ENCODE results near the gene MSL1.

MSL1 gene

DNA sequence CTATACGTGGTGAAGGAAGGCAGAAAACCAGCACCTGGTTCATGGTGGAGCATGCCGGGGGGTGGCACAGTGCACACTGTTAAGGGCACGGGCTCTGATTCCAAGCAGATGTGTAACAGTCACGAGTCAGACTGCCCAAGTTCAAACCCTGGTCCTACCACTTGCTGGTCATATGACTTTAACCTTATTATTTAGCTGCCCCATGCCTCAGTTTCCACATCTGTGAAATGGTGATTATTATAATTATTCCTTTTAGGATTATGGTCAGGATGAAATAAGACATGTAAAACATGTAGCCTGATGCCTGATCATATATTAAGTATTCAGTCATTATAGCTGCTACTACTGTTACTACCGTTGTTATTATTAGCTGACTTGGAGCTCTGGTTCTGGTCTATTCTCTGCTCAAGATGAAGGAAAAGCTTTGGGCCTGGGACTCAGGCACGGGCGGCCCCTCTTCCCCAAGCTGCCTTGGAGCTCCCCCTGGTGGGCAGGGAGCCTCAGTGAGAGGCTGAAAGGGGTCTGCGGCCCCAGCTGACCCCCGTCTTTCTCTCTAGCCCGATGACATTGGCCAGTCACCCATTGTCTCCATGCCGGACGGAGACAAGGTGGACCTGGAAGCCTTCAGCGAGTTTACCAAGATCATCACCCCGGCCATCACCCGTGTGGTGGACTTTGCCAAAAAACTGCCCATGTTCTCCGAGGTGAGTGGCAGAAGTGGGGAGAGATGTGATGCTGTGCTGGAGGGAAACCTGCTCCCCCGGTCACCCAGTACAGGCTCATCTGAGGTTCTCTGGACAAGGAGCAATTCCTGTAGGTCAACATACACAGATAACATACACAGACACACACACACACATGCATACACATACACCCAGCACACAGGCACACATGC, 35.4 kb upstream of the MSL1 start:
- DNase-seq (ENCODE audit: low read depth) = peak; percentile 61
- TF ChIP-seq, protein P1, sequence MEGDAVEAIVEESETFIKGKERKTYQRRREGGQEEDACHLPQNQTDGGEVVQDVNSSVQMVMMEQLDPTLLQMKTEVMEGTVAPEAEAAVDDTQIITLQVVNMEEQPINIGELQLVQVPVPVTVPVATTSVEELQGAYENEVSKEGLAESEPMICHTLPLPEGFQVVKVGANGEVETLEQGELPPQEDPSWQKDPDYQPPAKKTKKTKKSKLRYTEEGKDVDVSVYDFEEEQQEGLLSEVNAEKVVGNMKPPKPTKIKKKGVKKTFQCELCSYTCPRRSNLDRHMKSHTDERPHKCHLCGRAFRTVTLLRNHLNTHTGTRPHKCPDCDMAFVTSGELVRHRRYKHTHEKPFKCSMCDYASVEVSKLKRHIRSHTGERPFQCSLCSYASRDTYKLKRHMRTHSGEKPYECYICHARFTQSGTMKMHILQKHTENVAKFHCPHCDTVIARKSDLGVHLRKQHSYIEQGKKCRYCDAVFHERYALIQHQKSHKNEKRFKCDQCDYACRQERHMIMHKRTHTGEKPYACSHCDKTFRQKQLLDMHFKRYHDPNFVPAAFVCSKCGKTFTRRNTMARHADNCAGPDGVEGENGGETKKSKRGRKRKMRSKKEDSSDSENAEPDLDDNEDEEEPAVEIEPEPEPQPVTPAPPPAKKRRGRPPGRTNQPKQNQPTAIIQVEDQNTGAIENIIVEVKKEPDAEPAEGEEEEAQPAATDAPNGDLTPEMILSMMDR (conservative IDR thresholded peaks at IDR 0.05; ENCODE audit: low read depth, low read length) = peak; percentile 94
- H3K4me3 ChIP-seq (ENCODE audit: low read depth, low read length) = no peak overlapping the region

DNA sequence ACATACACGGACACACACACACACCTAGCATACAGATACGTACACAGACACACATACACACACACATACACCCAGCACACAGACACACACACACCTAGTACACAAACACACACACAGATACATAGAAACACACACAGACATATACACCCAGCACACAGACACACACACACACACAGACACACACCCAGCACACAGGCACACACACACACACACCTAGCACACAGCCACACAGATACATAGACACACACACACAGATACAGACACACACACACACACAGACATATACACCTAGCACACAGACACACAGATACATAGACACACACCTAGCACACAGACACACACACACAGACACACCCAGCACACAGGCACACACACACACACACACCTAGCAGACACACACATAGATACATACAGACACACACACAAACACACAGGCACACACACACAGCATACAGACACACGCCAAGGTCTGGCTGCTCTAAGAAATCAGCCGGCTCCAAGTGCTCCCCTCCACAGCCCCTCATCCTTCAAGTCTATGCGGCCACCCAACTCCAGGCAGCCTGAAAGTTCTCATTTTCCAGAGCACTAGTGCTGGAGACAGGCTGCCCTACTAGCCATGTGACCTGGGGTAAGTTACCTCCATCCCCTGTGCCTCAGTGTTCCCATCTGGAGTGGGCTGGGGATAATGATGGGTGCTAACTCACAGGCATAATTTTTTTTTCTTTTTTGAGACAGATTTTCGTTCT, 34.5 kb upstream of the MSL1 start:
- TF ChIP-seq, protein P1 (conservative IDR thresholded peaks at IDR 0.05; ENCODE audit: low read depth, low read length) = no peak
- no peak for DNase-seq (ENCODE audit: low read depth)
- no peak overlapping the region for H3K4me3 ChIP-seq (ENCODE audit: low read depth, low read length)

GRCh38 chr17:40087903-40088718, 33.7 kb upstream of the MSL1 start:
- H3K4me3 ChIP-seq (ENCODE audit: low read depth, low read length) = no peak overlapping the region
- DNase-seq (ENCODE audit: low read depth) = no peak
- TF ChIP-seq, protein P1 (conservative IDR thresholded peaks at IDR 0.05; ENCODE audit: low read depth, low read length) = no peak

GRCh38 chr17:40089077-40089895, 32.5 kb upstream of the MSL1 start:
- no peak for DNase-seq (ENCODE audit: low read depth)
- TF ChIP-seq, protein P1 (conservative IDR thresholded peaks at IDR 0.05; ENCODE audit: low read depth, low read length) = no peak
- no peak overlapping the region for H3K4me3 ChIP-seq (ENCODE audit: low read depth, low read length)

DNA sequence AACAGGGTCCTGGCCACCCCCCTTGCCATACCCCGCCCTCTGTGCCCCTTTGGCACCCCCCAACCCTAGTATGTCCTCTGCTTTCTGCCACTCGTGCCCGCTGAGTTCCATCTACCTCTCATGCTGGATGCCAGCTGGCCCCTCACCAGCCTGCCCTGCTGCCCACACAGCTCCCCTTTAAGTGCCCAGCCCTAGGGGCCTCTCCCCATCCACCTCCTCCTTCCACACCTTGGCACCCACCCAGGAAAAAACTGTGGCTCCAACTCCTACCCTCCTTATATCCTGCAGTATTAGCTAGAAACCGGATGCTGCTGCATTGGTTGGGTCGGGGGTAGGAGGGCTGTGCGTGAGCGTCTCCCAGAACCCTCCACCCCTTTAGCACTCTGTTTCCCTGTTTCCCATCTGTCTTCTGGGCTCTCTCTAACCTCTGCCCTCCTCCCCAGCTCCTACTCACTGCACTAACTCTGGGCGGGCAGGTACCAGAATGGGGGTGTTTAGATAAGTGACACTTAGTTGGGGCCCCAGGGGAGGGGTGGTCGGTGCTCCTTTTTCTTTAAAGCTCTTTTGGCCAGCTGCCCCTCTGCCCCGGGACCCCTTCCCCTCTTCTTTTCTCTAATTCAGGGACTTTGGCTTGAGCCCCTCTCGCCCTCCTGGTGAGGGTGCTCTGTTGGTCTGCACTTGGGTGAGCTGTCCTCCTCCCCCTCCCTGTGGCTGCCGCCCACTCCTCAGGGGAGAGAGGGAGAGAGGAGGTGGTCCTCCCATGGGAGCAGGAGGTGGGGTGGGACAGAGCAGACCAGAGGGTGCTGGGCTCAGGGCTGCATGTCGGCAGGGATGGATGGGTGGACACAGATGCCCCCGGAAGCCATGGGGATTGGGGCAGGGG, 31.3 kb upstream of the MSL1 start:
- TF ChIP-seq, protein P1 (conservative IDR thresholded peaks at IDR 0.05; ENCODE audit: low read depth, low read length) = no peak
- no peak for DNase-seq (ENCODE audit: low read depth)
- no peak overlapping the region for H3K4me3 ChIP-seq (ENCODE audit: low read depth, low read length)
